K562 (cell line): Measurements from ENCODE around the gene STX7. TPM values are rescaled to one million over a fixed set of nuclear protein-coding genes. Genes with fewer than 3 reads are reported as not detected.

Experiments used
- ARID1B ChIP-seq: fragments of 450-650 bp; IDR thresholded peaks from 2 replicates; pipeline ENCODE4 v1.6.1; 2016; ENCODE audit warnings: antibody characterized with exemption, mild to moderate bottlenecking, inconsistent platforms
- ATF7 ChIP-seq: fragments of 450-650 bp; IDR thresholded peaks from 2 replicates; pipeline ENCODE4 v1.7.1; 2014; ENCODE audit warnings: mild to moderate bottlenecking, moderate library complexity
- BCOR ChIP-seq: fragments of 450-650 bp; IDR thresholded peaks from 2 replicates; pipeline ENCODE4 v1.6.1; 2016
- CBFA2T3 ChIP-seq: fragments of 450-650 bp; IDR thresholded peaks from 2 replicates; pipeline ENCODE4 v1.6.1; 2017
- CHD1 ChIP-seq: fragments of 200-600 bp; sonication (generic); IDR thresholded peaks from one replicate; pipeline ENCODE4 v1.6.1; 2012; ENCODE audit warnings: mild to moderate bottlenecking, moderate library complexity, low read length, inconsistent platforms
- ETS2 ChIP-seq: IDR thresholded peaks from 2 replicates; pipeline ENCODE4 v1.6.1; 2016; ENCODE audit warnings: borderline replicate concordance, missing genetic modification characterization, mild to moderate bottlenecking, moderate library complexity, missing compliant biosample characterization; ENCODE audit not compliant: poor library complexity, severe bottlenecking
- ETV5 ChIP-seq: sonication (generic); formaldehyde crosslinking; IDR thresholded peaks from 2 replicates; pipeline ENCODE4 v1.4.0; 2020; ENCODE audit warnings: low read depth, mild to moderate bottlenecking, missing genetic modification reagents
- FOSL1 ChIP-seq: fragments of 200-800 bp; sonication (Bioruptor generic); conservative IDR thresholded peaks from 2 replicates; pipeline ENCODE4 v1.6.1; 2016; ENCODE audit warnings: missing genetic modification characterization, missing compliant biosample characterization
- FOXA3 ChIP-seq, 2 experiments: fragments of 450-650 bp in 1 of 2; sonication (generic) in 1 of 2; formaldehyde crosslinking; IDR thresholded peaks in 1 of 2; conservative IDR thresholded peaks in 1 of 2; 2 replicates each; pipeline versions ENCODE4 v1.4.0 to v1.8.0; 2020 to 2022; ENCODE audit warnings: mild to moderate bottlenecking in 2 of 2, missing genetic modification reagents in 1 of 2
- JUN ChIP-seq, 2 experiments: sonication (generic) in 1 of 2; formaldehyde crosslinking in 1 of 2; IDR thresholded peaks; 2 replicates each; pipeline versions ENCODE4 v1.6.1 to v1.8.0; 2012 to 2022; ENCODE audit warnings: borderline replicate concordance in 2 of 2, mild to moderate bottlenecking in 2 of 2, improper control_type of control experiment in 1 of 2, low read depth in 1 of 2, low read length in 1 of 2, missing genetic modification reagents in 1 of 2
- KDM5B ChIP-seq: fragments of 200-600 bp; sonication (generic); IDR thresholded peaks from 2 replicates; pipeline ENCODE4 v1.6.1; 2012; ENCODE audit warnings: low read depth, mild to moderate bottlenecking, moderate library complexity, low read length, control low read depth, inconsistent platforms; ENCODE audit not compliant: insufficient replicate concordance
- KLF13 ChIP-seq: fragments of 450-650 bp; IDR thresholded peaks from 2 replicates; pipeline ENCODE4 v1.6.1; 2016; ENCODE audit warnings: missing genetic modification characterization, low read depth, mild to moderate bottlenecking, missing compliant biosample characterization, moderate library complexity, borderline replicate concordance
- MCM5 ChIP-seq: fragments of 450-650 bp; IDR thresholded peaks from 2 replicates; pipeline ENCODE4 v1.6.1; 2016; ENCODE audit warnings: low read depth
- MEIS2 ChIP-seq: fragments of 450-650 bp; IDR thresholded peaks from 2 replicates; pipeline ENCODE4 v1.6.1; 2014; ENCODE audit warnings: mild to moderate bottlenecking; ENCODE audit not compliant: partially characterized antibody
- MIER1 ChIP-seq: fragments of 450-650 bp; IDR thresholded peaks from 2 replicates; pipeline ENCODE4 v1.6.1; 2016; ENCODE audit warnings: antibody characterized with exemption, mild to moderate bottlenecking, low read depth
- NELFE ChIP-seq: IDR thresholded peaks from 2 replicates; pipeline ENCODE4 v1.6.1; 2011; ENCODE audit warnings: mild to moderate bottlenecking; ENCODE audit not compliant: insufficient read depth, insufficient read length
- NRF1 ChIP-seq, 2 experiments: fragments of 450-650 bp; IDR thresholded peaks in 1 of 2; conservative IDR thresholded peaks in 1 of 2; 2 replicates each; pipeline ENCODE4 v1.6.1; 2014; ENCODE audit warnings: mild to moderate bottlenecking in 2 of 2
- PHF8 ChIP-seq: fragments of 200-600 bp; sonication (generic); IDR thresholded peaks from 2 replicates; pipeline ENCODE4 v1.6.1; 2012; ENCODE audit warnings: mixed run types, mild to moderate bottlenecking, inconsistent platforms, low read length, moderate library complexity, borderline replicate concordance
- RBM14 ChIP-seq: fragments of 200-400 bp; formaldehyde crosslinking; IDR thresholded peaks from 2 replicates; pipeline ENCODE4 v1.6.1; 2018; ENCODE audit warnings: low read depth, mild to moderate bottlenecking, low read length, moderate library complexity, borderline replicate concordance; ENCODE audit not compliant: insufficient read depth
- SAP30 ChIP-seq: fragments of 200-600 bp; sonication (generic); IDR thresholded peaks from 2 replicates; pipeline ENCODE4 v1.6.1; 2012; ENCODE audit warnings: borderline replicate concordance, low read depth, mild to moderate bottlenecking, moderate library complexity, low read length, control low read depth, inconsistent platforms; ENCODE audit not compliant: insufficient read depth, poor library complexity, severe bottlenecking
- SIRT6 ChIP-seq: IDR thresholded peaks from one replicate; pipeline ENCODE4 v1.6.1; 2012; ENCODE audit warnings: low read depth, mild to moderate bottlenecking, control low read depth, inconsistent platforms, low read length, moderate library complexity
- SMARCE1 ChIP-seq: fragments of 450-650 bp; IDR thresholded peaks from 2 replicates; pipeline ENCODE4 v1.7.1; 2016; ENCODE audit warnings: mild to moderate bottlenecking
- TCF7 ChIP-seq: sonication (generic); IDR thresholded peaks from 2 replicates; pipeline ENCODE4 v1.6.1; 2016; ENCODE audit warnings: antibody characterized with exemption, borderline replicate concordance
- ZNF121 ChIP-seq: sonication (generic); formaldehyde crosslinking; conservative IDR thresholded peaks from 2 replicates; pipeline ENCODE4 v1.8.0; 2022; ENCODE audit warnings: missing genetic modification reagents
- ZNF253 ChIP-seq: fragments of 250-450 bp; sonication (Bioruptor Pico); conservative IDR thresholded peaks from 2 replicates; pipeline ENCODE4 v1.6.1; 2021; ENCODE audit warnings: mild to moderate bottlenecking
- ZNF586 ChIP-seq: fragments of 450-650 bp; formaldehyde crosslinking; conservative IDR thresholded peaks from 2 replicates; pipeline ENCODE4 v1.4.0; 2020; ENCODE audit warnings: mild to moderate bottlenecking, moderate library complexity
- ZSCAN29 ChIP-seq: fragments of 450-650 bp; IDR thresholded peaks from 2 replicates; pipeline ENCODE4 v1.6.1; 2017
- polyA plus RNA-seq, 8 experiments: library from polyadenylated mRNA; depleted of rRNA in 4 of 8; stranded (reverse) in 5 of 8; unstranded in 3 of 8; fragments of >200 nt; fragmentation: Nextera tagmentation in 2 of 8; fragmentation: Illumina TruSeq in 1 of 8; extraction: Ambion mirVana in 2 of 8; extraction: Trizol in 1 of 8; gene quantifications; 2 replicates each; pipeline versions ENCODE4 v1.2.1 to v1.2.3, GENCODE V29; 2011 to 2014; ENCODE audit warnings: inconsistent platforms in 1 of 8, missing spikeins in 1 of 8
- total RNA-seq, 7 experiments: library from RNA; depleted of rRNA in 6 of 7; stranded (reverse); fragments of >200 nt in 6 of 7; fragmentation: Illumina TruSeq in 2 of 7; extraction: Trizol in 2 of 7; gene quantifications; 2 replicates each; pipeline versions ENCODE4 v1.2.1 to v1.2.3, GENCODE V29; 2011 to 2021; ENCODE audit warnings: low replicate concordance in 1 of 7

The STX7 gene
- total and polyA plus RNA-seq, 9 of the 15 experiments (the other 6 are each of a cell fraction or from before 2014, with no cell fraction given) = 13.0 to 34.4 (median 25.3) TPM

DNA sequence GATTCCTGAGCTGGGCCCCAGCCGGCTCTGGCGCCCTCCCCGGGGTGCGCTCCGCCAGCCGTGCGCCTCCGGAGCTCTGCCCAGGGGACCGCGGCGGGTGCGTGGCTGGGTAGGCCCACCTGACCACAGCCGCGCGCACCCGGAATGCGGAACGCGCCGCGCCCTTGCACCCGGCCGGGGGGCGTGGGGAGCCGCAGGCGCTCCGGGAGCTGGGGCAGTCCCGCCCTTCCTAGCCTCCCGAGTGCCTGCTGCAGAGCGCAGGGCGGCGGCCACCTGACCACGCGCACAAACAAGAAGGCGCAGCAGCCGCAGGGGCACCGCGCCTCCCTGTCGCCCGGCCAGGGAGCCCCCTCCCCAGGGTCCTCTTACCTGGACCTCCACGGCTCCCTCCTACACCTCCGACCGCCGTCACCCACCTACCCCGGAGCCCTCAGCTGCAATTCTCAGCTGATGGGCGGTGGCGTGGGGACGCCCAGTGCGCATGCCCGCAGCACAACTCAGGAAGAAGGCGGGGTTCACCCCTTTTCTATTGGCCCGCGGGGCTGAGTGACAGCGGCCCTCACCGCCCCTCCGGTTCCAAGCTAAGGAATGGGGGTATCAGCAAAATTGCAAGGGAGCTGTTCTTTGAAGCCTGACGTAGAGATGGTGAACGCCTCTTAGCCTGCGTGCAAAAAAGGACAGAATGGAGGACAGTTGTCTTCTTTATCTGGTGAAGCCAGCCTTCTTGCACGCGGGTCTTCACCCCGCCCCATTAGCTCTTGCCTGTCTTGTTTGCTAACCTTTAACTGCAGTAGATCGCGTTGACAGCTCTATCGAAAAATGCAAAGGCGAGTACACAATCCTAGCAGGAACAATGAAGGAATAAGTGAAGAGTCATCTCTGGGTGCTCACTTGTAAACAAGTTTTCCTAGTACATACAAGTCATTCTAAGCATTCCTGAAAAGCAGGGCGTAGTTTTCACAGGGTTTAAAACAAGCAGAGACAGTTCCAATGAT is at the start of gene STX7 (continued):
- TF ChIP-seq CBFA2T3 (peak; percentile 74), CHD1 (peak; percentile 79), ATF7 (peak; percentile 53), RBM14 (no peak), KLF13 (tag) (no peak), ETV5 (CRISPR knock-in tag) (0 out of 2 replicates have a peak, but pooled peaks have one; percentile 45), ZNF121 (CRISPR knock-in tag) (no peak), SIRT6 (no peak), ZSCAN29 (0 out of 2 replicates have a peak, but pooled peaks have one; percentile 50), SAP30 (peak; percentile 85), FOSL1 (tag) (no peak; the same call in 1 of the 2 replicates), BCOR (no peak), ARID1B (peak; percentile 84), JUN (IDR thresholded peaks at IDR 0.05; ENCODE audit: borderline replicate concordance, low read depth, low read length) (no peak), JUN (CRISPR knock-in tag; IDR thresholded peaks at IDR 0.05; ENCODE audit: borderline replicate concordance) (no peak), MIER1 (no peak), ZNF253 (CRISPR knock-in tag) (no peak), ZNF586 (CRISPR knock-in tag) (no peak), MEIS2 (peak; percentile 85), FOXA3 (CRISPR knock-in tag; conservative IDR thresholded peaks at IDR 0.05 in 1 of 2, IDR thresholded peaks at IDR 0.05 in 1 of 2) (peak in 1 of 2 experiments; percentile 70; a peak in 2 of 4 replicates), TCF7 (no peak), PHF8 (peak; percentile 79), KDM5B (no peak), MCM5 (no peak), NELFE (no peak), SMARCE1 (peak; percentile 38; the same call in 1 of the 2 replicates), ETS2 (tag) (no peak), NRF1 (conservative IDR thresholded peaks at IDR 0.05 in 1 of 2, IDR thresholded peaks at IDR 0.05 in 1 of 2) (peak; percentile 96 to 97)
